ENCODE measurements around the gene RAB9A. TPM values are rescaled to one million over a fixed set of nuclear protein-coding genes. Genes with fewer than 3 reads are reported as not detected.

Gene RAB9A
- total RNA-seq, 1 experiment from 2014 or later, result 15.3 TPM

DNA sequence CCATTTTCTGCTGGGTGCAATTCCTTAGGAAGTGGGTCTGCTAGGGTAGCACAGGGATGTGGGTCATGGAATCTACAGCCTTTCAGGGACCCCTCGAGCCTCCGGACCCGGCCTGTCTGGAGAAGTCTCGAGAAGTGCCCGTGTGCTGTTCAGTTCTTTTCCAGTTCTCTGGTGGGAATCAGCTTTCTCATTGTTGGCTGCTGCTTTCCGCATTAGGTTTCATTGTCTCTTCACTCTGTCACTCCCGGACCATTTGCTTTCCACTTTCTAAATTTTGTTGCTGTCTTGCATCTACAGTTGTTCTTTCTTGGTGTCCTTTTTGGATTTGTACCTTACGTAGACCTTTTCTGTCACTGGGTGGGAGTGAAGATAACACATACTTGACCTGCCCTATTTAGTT is 6.1 kb downstream of the RAB9A start:
- ChIA-PET POLR2A (no interaction called here), CTCF (no interaction called here)
- DNase-seq (ENCODE audit: low read depth, low spot score), result no peak
- Histone ChIP-seq H3K27ac (ENCODE audit: low read length) (no peak overlapping the region), H3K4me3 (ENCODE audit: low read depth in 2 of 2, low read length in 2 of 2) (no peak overlapping the region), H3K27me3 (ENCODE audit: control insufficient read depth, insufficient read depth, low read length) (no peaks in the 10 kb centered on the region), H3K36me3 (ENCODE audit: control insufficient read depth, insufficient read depth, low read length) (no peaks in the 10 kb centered on the region), H3K9me3 (ENCODE audit: control insufficient read depth, insufficient read depth, low read depth, low read length) (no peaks in the 10 kb centered on the region), H3K4me1 (ENCODE audit: control insufficient read depth, insufficient read depth, low read length) (peaks cover 3% of the 10 kb centered on the region)
- BruUV-seq (replicated peaks), result no TSS peak
- no peak for ATAC-seq
- no peak for TF ChIP-seq POLR2AphosphoS5 (IDR thresholded peaks at IDR 0.05; ENCODE audit: low read depth, low read length)
- no peak for TF ChIP-seq SIN3A (IDR thresholded peaks at IDR 0.05; ENCODE audit: borderline replicate concordance, insufficient read depth, low read depth, low read length)
- no peak for TF ChIP-seq TCF7L2 (IDR thresholded peaks at IDR 0.05; ENCODE audit: low read depth, low read length)
- TF ChIP-seq, protein P1, sequence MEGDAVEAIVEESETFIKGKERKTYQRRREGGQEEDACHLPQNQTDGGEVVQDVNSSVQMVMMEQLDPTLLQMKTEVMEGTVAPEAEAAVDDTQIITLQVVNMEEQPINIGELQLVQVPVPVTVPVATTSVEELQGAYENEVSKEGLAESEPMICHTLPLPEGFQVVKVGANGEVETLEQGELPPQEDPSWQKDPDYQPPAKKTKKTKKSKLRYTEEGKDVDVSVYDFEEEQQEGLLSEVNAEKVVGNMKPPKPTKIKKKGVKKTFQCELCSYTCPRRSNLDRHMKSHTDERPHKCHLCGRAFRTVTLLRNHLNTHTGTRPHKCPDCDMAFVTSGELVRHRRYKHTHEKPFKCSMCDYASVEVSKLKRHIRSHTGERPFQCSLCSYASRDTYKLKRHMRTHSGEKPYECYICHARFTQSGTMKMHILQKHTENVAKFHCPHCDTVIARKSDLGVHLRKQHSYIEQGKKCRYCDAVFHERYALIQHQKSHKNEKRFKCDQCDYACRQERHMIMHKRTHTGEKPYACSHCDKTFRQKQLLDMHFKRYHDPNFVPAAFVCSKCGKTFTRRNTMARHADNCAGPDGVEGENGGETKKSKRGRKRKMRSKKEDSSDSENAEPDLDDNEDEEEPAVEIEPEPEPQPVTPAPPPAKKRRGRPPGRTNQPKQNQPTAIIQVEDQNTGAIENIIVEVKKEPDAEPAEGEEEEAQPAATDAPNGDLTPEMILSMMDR (IDR thresholded peaks at IDR 0.05), result no peak
- TF ChIP-seq, protein P2, sequence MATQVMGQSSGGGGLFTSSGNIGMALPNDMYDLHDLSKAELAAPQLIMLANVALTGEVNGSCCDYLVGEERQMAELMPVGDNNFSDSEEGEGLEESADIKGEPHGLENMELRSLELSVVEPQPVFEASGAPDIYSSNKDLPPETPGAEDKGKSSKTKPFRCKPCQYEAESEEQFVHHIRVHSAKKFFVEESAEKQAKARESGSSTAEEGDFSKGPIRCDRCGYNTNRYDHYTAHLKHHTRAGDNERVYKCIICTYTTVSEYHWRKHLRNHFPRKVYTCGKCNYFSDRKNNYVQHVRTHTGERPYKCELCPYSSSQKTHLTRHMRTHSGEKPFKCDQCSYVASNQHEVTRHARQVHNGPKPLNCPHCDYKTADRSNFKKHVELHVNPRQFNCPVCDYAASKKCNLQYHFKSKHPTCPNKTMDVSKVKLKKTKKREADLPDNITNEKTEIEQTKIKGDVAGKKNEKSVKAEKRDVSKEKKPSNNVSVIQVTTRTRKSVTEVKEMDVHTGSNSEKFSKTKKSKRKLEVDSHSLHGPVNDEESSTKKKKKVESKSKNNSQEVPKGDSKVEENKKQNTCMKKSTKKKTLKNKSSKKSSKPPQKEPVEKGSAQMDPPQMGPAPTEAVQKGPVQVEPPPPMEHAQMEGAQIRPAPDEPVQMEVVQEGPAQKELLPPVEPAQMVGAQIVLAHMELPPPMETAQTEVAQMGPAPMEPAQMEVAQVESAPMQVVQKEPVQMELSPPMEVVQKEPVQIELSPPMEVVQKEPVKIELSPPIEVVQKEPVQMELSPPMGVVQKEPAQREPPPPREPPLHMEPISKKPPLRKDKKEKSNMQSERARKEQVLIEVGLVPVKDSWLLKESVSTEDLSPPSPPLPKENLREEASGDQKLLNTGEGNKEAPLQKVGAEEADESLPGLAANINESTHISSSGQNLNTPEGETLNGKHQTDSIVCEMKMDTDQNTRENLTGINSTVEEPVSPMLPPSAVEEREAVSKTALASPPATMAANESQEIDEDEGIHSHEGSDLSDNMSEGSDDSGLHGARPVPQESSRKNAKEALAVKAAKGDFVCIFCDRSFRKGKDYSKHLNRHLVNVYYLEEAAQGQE (IDR thresholded peaks at IDR 0.05; ENCODE audit: insufficient read depth in 1 of 2, low read depth in 2 of 2, low read length in 1 of 2), result no peak
- intact Hi-C loops (cut with micrococcal nuclease; ENCODE audit: unreplicated experiment), result no loop called here
- in situ Hi-C loops (cut with HindIII; ENCODE audit: low pct_unique_long_range_greater_than_20kb, low sequenced_read_pairs), result no loop called here

DNA sequence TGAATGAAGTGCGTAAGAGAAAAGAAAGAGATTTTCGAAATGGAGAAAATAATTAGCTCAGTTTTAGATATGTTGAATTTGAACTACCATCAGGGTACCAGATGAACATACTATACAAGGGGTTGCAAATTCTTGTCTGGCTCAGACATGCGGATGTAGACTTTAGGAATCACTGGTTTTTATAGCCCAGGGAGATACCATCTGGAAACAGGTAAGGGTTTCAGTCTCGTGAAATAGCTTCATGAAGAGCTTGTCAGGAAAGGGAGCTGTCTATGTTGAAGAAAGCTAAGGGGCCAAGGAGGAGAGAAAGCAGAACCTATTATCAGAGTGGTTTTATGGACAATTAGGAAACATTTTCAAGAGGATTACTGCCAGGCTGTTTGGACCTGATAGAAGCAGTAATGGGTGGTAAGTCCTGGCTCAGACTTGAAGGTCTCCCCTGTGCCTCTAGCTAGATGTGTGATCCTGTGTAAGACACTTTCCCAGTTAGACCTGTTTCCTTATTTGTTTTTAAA is 6.7 kb downstream of the RAB9A start:
- BruUV-seq (replicated peaks), result no TSS peak
- no peaks in the 10 kb centered on the region for H3K9me3 ChIP-seq (ENCODE audit: control insufficient read depth, insufficient read depth, low read depth, low read length)
- H3K27me3 ChIP-seq (ENCODE audit: control insufficient read depth, insufficient read depth, low read length), result no peaks in the 10 kb centered on the region
- ATAC-seq (no peak), DNase-seq (ENCODE audit: low read depth, low spot score) (no peak)
- H3K36me3 ChIP-seq (ENCODE audit: control insufficient read depth, insufficient read depth, low read length), result no peaks in the 10 kb centered on the region
- TF ChIP-seq TCF7L2 (IDR thresholded peaks at IDR 0.05; ENCODE audit: low read depth, low read length) (no peak), POLR2AphosphoS5 (IDR thresholded peaks at IDR 0.05; ENCODE audit: low read depth, low read length) (no peak), SIN3A (IDR thresholded peaks at IDR 0.05; ENCODE audit: borderline replicate concordance, insufficient read depth, low read depth, low read length) (no peak)
- TF ChIP-seq, protein P1 (IDR thresholded peaks at IDR 0.05), result no peak
- TF ChIP-seq, protein P2 (IDR thresholded peaks at IDR 0.05; ENCODE audit: insufficient read depth in 1 of 2, low read depth in 2 of 2, low read length in 1 of 2), result no peak
- in situ Hi-C loops (cut with HindIII; ENCODE audit: low pct_unique_long_range_greater_than_20kb, low sequenced_read_pairs) (no loop called here), intact Hi-C loops (cut with micrococcal nuclease; ENCODE audit: unreplicated experiment) (no loop called here)
- H3K4me3 ChIP-seq (ENCODE audit: low read depth in 2 of 2, low read length in 2 of 2), result no peak overlapping the region
- CTCF ChIA-PET, result no interaction called here
- POLR2A ChIA-PET, result no interaction called here
- H3K27ac ChIP-seq (ENCODE audit: low read length), result no peak overlapping the region
- peaks cover 3% of the 10 kb centered on the region for H3K4me1 ChIP-seq (ENCODE audit: control insufficient read depth, insufficient read depth, low read length)
